Stimulated activated CD8-positive, alpha-beta memory T cell treated with anti-CD3 and anti-CD28 coated beads, Interleukin-7, amount 100 ng/mL, for 4 hours (primary cell): ENCODE results near the gene GPR158.
"Not testable (repeated sequence)": the region's sequence is repeated elsewhere in the genome, so short reads cannot be mapped to it uniquely, and the experiment has no call there.

Experiments used
- DNase-seq, 2 donors: peaks; one replicate each; pipeline ENCODE4 v3.0.0-alpha.2; 2020; ENCODE audit warnings: low read depth in 2 of 2

GPR158 gene

DNA sequence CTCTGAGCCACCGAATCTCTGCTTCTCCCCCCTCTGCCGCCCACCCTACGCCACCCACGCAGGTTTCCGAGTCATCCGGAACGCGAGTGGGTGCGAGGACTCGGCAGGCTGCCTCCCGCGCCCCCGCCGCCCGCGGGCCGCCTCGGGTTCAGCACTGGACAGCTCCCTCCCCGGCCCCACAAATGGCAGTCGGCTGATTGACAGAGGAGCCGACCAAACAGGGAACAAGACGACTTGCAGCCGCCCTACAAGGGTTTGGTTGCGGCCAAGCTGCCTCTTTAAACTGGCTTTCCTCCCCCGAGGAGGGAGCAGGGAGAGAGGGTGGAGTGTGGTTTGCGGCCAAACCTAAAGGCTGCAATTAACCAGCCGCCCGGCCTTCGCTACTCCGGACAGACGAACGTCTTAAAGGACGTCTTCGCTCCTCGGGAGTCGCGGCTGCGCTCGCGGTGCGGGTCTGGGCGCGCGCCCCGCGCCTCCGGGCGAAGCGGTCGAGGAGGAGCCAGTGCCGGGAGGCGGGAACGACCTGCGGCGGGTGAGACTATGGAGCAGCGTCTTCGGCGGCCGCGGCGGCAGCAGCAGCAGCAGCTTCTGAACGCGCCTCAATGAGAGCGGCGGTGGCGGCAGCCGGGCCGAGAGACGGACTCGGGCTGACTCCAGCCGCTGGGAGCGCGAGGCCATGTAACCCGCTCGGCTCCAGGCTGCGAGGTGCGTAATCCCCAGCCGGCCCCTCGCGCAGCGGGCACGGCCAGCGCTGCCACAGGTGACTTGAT is at the start of gene GPR158:
GPR158 (plus strand) TSS at position 541 of the 770 bp plus-strand sequence. CDS start 420 bp downstream, outside the sequence.
- peak; percentile 7 to 17 for DNase-seq

- no peak for DNase-seq
Measured at GRCh38 chr10:25125201-25125611, 49.6 kb upstream of the GPR158 start.

GRCh38 chr10:25129592-25129991 is 45.2 kb upstream of the GPR158 start:
- no peak for DNase-seq

- no peak for DNase-seq
Measured at GRCh38 chr10:25130906-25131305, 43.9 kb upstream of the GPR158 start.

GRCh38 chr10:25142116-25142864 is 32.5 kb upstream of the GPR158 start:
- DNase-seq, result no peak

- DNase-seq, result no peak
Measured at GRCh38 chr10:25157650-25158049, 17.2 kb upstream of the GPR158 start.

DNA sequence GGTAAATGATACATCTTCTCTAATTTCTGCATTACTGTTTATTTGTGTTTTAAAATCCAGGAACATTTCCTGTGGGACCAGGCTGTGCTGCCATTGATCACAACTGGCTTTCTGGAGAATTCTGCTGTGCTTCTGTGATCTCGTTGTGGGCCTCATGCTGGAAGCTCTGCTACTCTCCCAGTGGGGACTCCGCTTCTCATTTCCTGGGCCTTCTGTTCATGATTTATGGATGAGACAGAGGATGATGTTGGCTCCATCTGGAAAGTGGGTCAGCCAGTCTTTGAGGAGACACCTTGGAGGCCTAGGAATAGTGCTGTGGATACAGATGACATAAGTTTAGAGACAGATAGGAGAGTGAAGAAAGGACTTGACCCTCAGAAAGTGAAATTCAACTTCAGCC is 15.2 kb upstream of the GPR158 start:
- DNase-seq, result no peak

DNA sequence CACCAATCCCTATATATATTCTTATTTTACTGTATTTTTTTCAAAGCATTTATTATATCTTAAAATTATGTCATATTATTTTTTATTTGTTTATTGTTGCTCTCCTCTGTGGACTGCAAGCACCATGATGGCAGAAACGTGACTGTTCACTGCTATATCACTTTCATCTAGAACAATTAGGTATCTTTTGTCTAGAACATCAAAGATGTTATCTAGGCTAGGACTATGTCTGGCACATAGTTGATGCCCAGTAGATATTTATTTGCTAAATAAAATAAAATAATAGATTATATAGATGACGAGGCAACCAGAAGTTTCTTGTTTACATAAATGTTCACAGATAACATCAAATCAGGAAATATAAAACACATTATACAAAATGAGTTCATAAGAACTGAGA is 12.4 kb upstream of the GPR158 start:
- DNase-seq, result no peak

- not testable (repeated sequence) for DNase-seq
Measured at GRCh38 chr10:25163464-25163863, 11.3 kb upstream of the GPR158 start.

GRCh38 chr10:25169740-25170139 is 5.1 kb upstream of the GPR158 start:
- no peak for DNase-seq

DNA sequence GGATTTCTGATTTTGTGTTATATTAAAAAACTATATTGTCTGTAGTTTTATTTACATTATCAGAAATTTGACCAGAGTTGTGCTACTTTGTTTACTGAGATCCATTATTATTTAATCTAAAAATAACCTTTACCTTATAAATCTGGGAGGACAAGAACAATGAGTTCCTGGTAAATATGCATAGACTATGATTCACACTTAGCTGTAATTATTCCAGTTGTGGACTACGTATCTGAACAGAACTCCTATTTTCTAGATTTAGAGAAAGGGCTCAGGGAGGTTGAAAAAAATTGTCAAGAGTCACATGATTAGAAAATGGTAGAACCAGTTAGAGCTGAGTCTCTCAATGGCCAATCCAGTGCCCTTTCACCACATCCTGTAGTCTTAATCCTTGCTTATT is 4.2 kb upstream of the GPR158 start:
- DNase-seq, result no peak

- no peak for DNase-seq
Measured at GRCh38 chr10:25175527-25176420, 973 bp downstream of the GPR158 start.

GRCh38 chr10:25176421-25176968 is 1.7 kb downstream of the GPR158 start:
- no peak for DNase-seq

DNA sequence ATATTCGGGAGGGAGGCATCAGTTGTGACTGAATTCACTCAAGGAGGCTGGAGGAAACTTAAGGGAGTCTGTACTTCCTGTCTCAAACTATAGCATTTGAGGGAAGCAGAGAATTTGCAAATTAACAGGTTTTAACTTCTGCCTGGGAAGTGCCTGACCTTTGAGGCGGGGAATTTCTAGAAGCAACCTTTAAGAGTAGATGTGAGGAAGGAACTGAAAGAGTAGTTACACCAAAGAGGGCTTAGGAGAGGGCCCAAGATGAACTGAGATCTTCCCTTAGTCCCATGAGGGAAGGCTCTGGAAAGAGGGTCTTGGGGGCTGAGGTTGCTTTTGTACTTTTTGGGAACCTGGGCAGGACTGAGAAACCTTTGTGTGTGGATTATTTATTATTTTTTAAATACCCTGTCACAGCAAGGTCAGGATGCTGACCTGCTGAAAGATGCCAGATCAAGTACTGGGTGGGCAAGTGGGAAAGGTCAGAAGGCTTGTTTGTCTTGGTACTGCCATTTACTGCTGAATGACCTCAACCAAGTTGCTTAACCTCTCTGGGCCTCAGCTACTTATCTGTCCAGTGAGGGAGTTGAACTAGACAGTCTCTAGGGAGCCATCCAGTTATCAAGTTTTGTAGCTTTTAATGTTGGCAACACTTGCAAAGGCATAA is 2.4 kb downstream of the GPR158 start:
- no peak for DNase-seq

DNA sequence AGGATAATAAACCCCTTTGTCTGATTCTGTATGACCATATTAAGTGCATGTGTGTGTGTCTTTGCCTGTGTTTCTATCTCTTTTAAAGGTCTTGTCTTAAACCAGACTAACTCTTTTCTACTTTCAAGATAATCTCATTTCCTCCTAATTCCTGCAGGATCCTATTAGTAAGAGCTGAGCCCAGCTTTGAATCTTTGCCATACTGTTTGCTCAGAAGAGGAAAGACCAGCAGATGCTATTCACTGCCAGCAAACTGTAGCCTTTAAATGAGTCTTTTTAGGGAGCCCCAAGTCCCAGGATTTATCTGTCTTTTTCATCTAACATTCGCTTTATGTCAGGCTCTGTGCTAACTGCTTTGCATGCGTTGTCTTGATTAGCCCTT is 2.9 kb downstream of the GPR158 start:
- no peak for DNase-seq

DNA sequence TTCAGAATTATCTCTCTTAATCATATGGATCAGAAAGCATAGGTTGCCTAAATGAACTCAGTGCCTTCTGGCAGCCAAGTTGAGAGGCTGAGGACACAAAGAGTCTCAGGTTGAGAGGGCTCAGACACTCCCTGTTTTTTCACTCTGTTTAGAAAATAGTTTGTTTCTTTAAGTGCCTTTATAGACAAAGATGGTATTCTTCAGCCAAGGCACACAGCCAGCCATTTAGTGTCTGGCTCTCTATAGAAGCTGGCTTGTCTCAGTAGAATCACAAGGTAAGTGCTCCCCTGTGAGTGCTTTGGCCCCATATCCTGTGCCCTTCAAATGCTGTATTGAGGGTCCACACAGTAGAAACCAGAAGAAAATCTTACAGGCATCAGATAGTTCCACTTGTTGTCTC is 3.6 kb downstream of the GPR158 start:
- no peak for DNase-seq

DNA sequence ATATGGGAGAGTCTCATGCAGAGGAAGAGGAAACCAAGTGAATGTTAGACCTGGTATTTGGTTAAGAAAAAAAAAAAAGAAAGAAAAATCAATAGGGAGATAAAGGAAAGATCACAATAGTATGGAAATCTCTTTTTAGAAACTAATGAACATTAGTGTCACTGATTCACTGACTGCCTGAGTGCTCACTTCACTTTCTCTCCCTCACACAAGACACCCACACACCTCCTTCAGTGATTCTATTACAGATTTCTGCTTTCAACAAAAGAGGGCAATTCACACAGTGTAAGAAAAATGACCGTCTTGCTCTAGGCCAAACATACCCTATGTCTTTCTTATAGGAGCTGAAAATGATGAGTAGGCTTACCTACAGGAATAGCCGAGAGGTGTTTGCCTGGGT is 6.0 kb downstream of the GPR158 start:
- DNase-seq, result no peak

DNA sequence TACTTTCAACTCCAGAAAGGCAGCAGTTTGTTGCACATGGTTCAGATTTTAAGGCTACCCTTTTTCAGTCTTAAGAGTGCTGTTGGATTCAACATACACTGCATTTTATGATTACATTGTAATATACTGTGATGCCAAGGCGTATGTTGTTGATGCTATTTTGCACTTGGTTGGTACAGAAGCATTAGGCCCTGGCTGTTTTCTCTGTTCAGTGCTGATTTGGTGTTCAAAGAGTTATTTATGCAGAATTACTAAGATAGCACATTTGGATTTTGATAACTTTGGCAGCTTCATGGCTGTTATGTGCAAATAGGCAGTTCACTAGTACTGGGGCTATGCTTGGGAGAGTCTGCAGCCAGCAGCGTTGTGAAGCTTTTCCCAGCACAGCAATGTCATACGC is 7.8 kb downstream of the GPR158 start:
- no peak for DNase-seq

DNA sequence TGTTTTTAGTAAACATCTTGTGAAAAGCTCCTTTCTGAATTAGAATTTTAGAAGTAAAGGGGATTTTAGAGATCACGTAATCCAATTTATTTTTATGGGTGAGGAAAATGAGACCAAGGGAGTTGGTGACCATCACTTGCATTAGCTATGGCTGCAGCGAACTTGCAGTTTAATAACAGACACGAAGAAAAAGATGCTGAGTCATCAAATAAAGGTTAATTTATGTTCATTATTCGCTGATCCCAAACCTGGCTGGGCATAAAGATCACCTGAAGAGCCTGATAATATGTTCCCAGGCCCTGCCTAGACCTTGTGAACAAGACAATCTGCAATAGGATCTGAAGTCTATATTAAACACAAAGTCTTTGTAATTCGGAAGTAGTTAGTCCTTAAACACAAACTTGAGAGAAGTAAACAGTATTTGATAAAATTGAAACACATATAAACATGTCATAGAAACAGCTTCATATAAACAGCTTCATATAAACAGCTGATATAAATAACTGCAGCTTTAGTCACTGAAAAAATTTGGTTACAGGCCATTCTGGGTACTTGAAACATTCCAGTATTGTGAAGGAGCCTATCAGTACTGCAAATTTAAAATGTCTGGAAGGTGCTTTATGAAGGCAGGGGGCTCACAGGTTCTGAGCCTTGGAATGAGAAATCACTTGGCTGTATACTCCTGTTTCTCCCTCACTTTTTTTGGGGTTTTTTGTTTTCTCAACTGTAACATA is 16.5 kb downstream of the GPR158 start:
- DNase-seq, result no peak

DNA sequence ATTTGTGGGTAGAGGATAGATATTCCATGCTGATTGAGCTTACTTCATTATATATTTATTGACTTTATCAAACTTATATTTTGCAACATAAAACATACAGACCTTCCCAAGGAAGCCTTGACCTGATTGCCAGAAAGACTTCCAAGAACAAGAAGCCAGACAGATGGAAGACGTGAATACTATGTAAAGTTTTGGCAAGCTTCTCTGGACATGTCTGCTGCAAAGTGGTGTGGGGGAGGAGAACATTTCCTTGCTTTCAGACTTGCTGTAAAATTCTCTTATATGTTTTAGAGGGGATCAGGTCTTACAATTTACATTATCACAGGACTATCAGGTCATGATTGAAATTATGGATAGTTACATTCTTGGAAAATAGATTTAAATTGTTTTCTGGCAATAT is 23.4 kb downstream of the GPR158 start:
- DNase-seq, result no peak
